Measurements from ENCODE around the gene OR2G3. TPM values are rescaled to one million over a fixed set of nuclear protein-coding genes. Genes with fewer than 3 reads are reported as not detected.

OR2G3 gene
- total RNA-seq: not detected

DNA sequence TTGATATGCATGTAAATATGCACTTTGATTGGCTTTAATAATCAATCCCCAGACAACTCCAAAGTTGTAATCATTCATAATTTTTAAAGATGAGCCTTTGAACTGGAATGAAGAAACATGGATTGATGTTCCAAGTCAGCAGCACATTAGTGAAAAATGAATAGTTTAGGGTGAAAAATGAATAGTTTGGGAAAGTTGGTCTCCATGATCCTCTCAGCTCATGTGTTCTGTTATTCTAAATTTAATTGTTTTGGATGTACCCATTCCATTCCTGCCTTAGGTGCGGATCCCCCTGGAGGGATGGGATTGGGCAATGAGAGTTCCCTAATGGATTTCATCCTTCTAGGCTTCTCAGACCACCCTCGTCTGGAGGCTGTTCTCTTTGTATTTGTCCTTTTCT is at the start of gene OR2G3:
TSS of gene OR2G3 (plus strand) at position 301 of the 400 bp plus-strand sequence. CDS start at position 301, 0 bp downstream.
- intact Hi-C loops (cut with micrococcal nuclease): no loop called here
- Mint-ChIP-seq H3K9me3 (no peaks in the 10 kb centered on the region), H3K4me1 (ENCODE audit: low read depth) (no peaks in the 10 kb centered on the region), H3K27me3 (peaks cover 12% of the 10 kb centered on the region), H3K4me3 (no peak within 1 kb of the TSS), H3K27ac (no peak within 1 kb of the TSS), H3K36me3 (no peaks in the 10 kb centered on the region)
- DNase-seq: no peak
- ChIA-PET CTCF (no interaction called here), POLR2A (no interaction called here)

DNA sequence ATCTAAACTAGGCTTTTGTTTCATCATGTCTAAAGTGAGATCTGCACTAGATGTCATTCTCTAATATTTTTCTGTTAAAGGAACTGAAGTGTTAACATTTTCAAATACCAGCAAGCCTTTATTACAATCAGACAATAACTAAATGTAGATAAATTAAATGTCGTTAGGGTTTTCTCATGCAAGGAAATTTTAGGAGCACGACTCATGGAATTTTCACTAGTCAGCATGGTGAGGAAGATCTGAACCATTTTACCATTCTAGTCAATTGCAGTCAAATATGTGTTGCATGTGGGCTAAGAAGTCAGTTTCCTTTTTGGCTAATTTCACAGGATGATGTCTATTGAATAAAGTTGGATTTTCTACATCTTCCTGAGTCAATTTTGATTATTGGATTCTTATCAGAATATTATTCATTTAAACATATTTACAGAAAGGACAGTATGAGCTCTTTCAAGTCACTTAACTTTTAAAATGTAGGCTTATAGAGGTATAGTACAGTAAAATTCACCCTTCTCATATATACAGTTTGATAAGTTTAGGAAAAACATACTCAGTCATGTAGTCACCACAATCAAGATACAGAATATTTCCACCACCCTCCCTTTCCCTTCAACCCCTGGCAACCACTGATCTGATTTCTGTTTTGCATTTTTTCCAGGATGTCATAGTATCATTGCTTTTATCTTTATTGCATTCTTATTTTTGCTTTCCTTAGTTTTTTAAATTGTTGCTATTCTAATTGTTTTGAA is 47.3 kb upstream of the OR2G3 start:
- H3K9me3 Mint-ChIP-seq: no peaks in the 10 kb centered on the region
- H3K4me3 Mint-ChIP-seq: no peak overlapping the region
- ChIA-PET CTCF (no interaction called here), POLR2A (no interaction called here)
- no peak for DNase-seq
- H3K27ac Mint-ChIP-seq: no peak overlapping the region
- peaks cover 5% of the 10 kb centered on the region for H3K4me1 Mint-ChIP-seq (ENCODE audit: low read depth)
- H3K27me3 Mint-ChIP-seq: peaks cover 1% of the 10 kb centered on the region
- intact Hi-C loops (cut with micrococcal nuclease): no loop called here
- no peaks in the 10 kb centered on the region for H3K36me3 Mint-ChIP-seq

DNA sequence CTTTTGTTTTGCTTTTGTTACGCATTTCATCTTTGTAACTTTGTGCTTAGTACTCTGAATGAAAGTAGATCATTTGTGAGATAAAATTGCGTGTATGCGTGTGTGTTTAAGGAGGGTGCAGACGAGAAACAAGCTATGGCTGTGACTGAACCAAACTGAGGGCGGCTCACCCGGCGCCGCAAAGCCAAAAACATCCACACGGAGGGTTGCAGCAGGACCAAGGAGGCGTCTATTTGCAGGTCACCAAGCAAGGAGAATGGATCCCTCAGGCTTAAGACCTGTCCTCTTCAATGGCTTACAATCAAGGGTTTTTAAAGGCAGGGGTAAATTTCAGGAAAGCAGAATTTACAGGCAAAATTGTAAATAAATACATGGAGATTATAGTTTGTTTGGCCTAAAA is 43.7 kb upstream of the OR2G3 start:
- H3K4me3 Mint-ChIP-seq: no peak overlapping the region
- intact Hi-C loops (cut with micrococcal nuclease): no loop called here

DNA sequence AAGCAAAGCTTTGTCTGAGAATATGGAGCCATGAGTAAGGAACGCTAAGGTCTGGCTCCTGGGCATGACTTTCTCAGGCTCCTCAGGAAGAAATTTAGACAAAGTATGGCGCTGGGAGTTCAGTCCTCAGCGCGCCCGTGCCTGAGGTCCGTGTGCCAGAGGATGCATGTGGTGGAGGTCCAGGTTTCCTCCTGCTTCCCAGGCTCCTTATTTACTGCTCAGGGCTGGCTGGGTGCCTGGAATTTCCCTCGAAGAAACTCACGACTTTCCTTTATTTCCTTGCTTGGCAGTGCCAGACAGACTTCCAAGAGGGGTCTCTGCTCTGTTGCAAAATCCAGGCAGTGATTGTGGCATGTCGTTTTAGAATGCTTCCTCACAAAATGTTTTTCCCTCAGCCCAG is 43.2 kb upstream of the OR2G3 start:
- no peak overlapping the region for H3K4me3 Mint-ChIP-seq
- CTCF ChIA-PET: no interaction called here
- POLR2A ChIA-PET: no interaction called here
- peaks cover 5% of the 10 kb centered on the region for H3K4me1 Mint-ChIP-seq (ENCODE audit: low read depth)
- no peaks in the 10 kb centered on the region for H3K36me3 Mint-ChIP-seq
- no peak for DNase-seq
- intact Hi-C loops (cut with micrococcal nuclease): no loop called here
- H3K9me3 Mint-ChIP-seq: no peaks in the 10 kb centered on the region
- peaks cover 1% of the 10 kb centered on the region for H3K27me3 Mint-ChIP-seq
- no peak overlapping the region for H3K27ac Mint-ChIP-seq

More for the DNA sequence above, 43.7 kb upstream of the OR2G3 start:
- peaks cover 1% of the 10 kb centered on the region for H3K27me3 Mint-ChIP-seq
- no peak overlapping the region for H3K27ac Mint-ChIP-seq
- peaks cover 5% of the 10 kb centered on the region for H3K4me1 Mint-ChIP-seq (ENCODE audit: low read depth)
- POLR2A ChIA-PET: no interaction called here
- no peak for DNase-seq
- no peaks in the 10 kb centered on the region for H3K36me3 Mint-ChIP-seq
- CTCF ChIA-PET: no interaction called here
- H3K9me3 Mint-ChIP-seq: no peaks in the 10 kb centered on the region

DNA sequence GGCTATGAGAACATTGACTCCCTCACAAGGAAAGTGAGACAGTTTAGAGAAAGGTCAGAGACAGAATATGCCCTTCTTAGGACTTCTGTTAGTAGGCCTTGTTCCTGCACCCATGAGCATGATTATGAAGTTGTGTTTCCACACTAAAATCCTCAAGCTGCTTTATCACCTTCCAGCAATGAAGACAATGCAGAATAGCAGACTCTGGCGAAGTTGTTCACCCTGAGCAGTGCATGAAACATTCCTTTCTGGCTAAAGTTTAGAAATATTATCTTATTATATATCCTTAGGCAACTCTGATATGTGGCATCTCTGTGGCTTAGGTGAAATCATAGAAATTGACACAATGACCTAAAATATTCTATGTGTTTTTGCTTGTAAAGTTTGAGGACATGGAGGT is 31.1 kb upstream of the OR2G3 start:
- Mint-ChIP-seq H3K4me1 (ENCODE audit: low read depth) (no peaks in the 10 kb centered on the region), H3K9me3 (peaks cover 10% of the 10 kb centered on the region), H3K4me3 (no peak overlapping the region), H3K36me3 (no peaks in the 10 kb centered on the region), H3K27me3 (peaks cover 6% of the 10 kb centered on the region), H3K27ac (no peak overlapping the region)
- DNase-seq: no peak
- intact Hi-C loops (cut with micrococcal nuclease): no loop called here
- CTCF ChIA-PET: interaction anchor here (1.3 kb wide), 1 partner anchor 43 kb away, joined by 3 read pairs; no protein-coding TSS in a partner anchor
- POLR2A ChIA-PET: no interaction called here

DNA sequence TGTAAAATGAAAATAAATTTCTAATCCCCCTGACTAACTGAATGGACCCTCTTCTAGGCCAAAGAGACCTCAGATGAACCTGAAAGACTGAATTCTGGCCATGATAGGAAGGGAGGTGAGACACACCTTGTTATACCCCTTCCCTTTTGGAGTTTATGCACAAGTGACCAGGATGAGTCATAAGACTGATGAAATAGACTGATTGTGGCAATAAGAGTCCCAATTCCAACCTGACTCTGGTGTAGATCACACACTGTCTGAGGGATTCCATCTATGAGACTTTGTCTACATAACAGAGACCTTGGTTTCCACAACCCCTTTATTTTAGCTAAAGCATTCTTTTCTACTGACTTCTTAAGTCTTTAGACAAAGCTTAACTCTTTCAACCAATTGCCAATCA is 30.7 kb upstream of the OR2G3 start:
- ChIA-PET CTCF (interaction anchor here (1.3 to 1.5 kb wide), 2 partner anchors 43 to 202 kb away, joined by 3 to 5 read pairs; no protein-coding TSS in a partner anchor), POLR2A (no interaction called here)
- Mint-ChIP-seq H3K27me3 (peaks cover 6% of the 10 kb centered on the region), H3K9me3 (peaks cover 10% of the 10 kb centered on the region), H3K4me1 (ENCODE audit: low read depth) (no peaks in the 10 kb centered on the region), H3K36me3 (no peaks in the 10 kb centered on the region), H3K27ac (no peak overlapping the region), H3K4me3 (no peak overlapping the region)
- intact Hi-C loops (cut with micrococcal nuclease): no loop called here
- no peak for DNase-seq

DNA sequence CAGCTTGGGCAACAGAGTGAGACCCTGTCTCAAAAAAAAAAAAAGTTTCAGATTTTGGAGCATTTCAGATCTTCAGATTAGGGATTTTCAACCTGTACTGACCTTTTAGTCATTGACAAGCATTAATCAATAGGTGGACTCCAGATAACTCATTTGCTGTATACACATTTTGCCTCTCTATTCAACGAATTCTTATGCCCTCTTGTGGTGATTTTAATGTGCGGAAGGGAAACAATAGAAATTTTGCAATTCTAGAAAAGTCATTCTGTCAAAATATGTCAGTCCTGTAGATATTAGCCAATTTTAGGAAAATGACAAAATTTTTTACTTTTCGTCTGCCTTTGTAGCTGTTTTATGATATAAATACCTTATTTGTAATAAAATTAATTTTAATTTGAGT is 28.9 kb upstream of the OR2G3 start:
- Mint-ChIP-seq H3K36me3 (no peaks in the 10 kb centered on the region), H3K4me1 (ENCODE audit: low read depth) (no peaks in the 10 kb centered on the region), H3K27ac (no peak overlapping the region), H3K4me3 (no peak overlapping the region), H3K27me3 (peaks cover 7% of the 10 kb centered on the region), H3K9me3 (no peaks in the 10 kb centered on the region)
- intact Hi-C loops (cut with micrococcal nuclease): loop anchor here (1.0 kb wide), 2 partner anchors 186 to 202 kb away; no protein-coding TSS in a partner anchor
- ChIA-PET CTCF (interaction anchor here (0.7 to 1.0 kb wide), 4 partner anchors 29 to 204 kb away, joined by 3 to 8 read pairs (median 3); no protein-coding TSS in a partner anchor), POLR2A (no interaction called here)
- DNase-seq: no peak

DNA sequence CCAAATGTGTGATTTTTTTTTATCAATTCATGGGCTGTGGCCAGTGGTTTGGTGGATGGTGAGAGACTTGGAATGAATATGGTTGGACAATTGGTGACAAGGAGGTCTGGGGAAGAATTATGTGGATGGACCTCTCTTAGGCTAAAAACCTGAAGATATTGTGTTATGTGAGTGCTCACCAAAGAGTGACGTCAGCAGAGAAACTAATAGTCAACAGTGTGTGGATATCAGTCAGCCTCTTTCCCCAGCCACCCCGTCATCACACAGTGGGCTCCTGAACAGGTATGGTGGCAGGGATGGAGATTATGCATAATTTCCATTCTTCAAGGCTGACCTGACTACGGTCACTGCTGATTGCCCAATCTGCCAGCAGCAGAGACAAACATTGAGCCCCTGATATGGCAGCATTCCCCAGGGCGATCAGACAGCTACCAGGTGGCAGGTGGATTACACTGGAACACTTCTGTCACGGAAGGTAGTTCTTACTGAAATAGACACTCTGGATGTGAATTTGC is 26.4 kb upstream of the OR2G3 start:
- Mint-ChIP-seq H3K4me1 (ENCODE audit: low read depth) (no peaks in the 10 kb centered on the region), H3K27ac (no peak overlapping the region), H3K4me3 (no peak overlapping the region), H3K36me3 (no peaks in the 10 kb centered on the region), H3K9me3 (no peaks in the 10 kb centered on the region), H3K27me3 (peaks cover 5% of the 10 kb centered on the region)
- DNase-seq: no peak
- ChIA-PET POLR2A (no interaction called here), CTCF (interaction anchor here (0.6 to 1.0 kb wide), 2 partner anchors 189 to 1085 kb away, joined by 3 read pairs; no protein-coding TSS in a partner anchor)
- intact Hi-C loops (cut with micrococcal nuclease): no loop called here

DNA sequence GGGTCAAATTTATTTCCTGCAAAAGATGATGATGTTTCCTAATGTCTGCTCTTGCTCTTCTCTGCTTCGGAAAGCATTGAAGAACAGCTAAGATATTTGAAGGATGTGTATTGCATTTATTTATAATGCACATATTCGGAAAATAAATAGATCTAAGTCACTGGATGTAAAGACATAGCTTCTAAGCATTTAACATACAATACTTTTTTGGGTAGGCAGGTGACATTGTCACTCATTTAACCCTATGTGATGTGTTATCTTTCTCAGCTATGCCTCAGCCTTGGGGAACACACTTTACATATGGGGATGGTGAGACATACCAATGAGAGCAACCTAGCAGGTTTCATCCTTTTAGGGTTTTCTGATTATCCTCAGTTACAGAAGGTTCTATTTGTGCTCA is 17.3 kb upstream of the OR2G3 start, which contains the start of gene OR2G2:
TSS of gene OR2G2 (plus strand) at position 301 of the 400 bp plus-strand sequence. CDS start at position 301, 0 bp downstream.
- Mint-ChIP-seq H3K27me3 (peaks cover 3% of the 10 kb centered on the region), H3K36me3 (no peaks in the 10 kb centered on the region), H3K4me3 (no peak within 1 kb of the TSS), H3K4me1 (ENCODE audit: low read depth) (peaks cover 2% of the 10 kb centered on the region), H3K9me3 (peaks cover 8% of the 10 kb centered on the region), H3K27ac (no peak within 1 kb of the TSS)
- intact Hi-C loops (cut with micrococcal nuclease): no loop called here
- DNase-seq: no peak
- POLR2A ChIA-PET: no interaction called here
- CTCF ChIA-PET: no interaction called here

DNA sequence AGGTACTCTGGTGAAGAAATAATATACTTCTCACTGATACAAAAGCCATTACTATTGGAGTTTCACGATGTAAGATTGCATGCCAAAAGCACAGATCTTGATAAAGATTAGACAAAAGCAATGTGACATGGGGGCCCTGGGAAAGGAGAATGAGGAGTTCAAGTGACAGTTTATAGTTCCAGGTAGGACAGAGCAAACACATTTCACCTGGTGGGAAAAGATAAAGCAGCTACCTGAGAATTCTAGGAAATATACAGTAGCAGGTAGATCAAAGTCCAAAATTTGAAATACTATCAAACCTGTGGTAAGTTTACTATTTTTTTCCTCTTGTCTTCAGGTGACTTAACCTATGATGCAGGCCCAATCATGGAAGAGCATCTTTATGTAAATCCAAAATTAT is 8.0 kb downstream of the OR2G3 start:
- no peak overlapping the region for H3K4me3 Mint-ChIP-seq

DNA sequence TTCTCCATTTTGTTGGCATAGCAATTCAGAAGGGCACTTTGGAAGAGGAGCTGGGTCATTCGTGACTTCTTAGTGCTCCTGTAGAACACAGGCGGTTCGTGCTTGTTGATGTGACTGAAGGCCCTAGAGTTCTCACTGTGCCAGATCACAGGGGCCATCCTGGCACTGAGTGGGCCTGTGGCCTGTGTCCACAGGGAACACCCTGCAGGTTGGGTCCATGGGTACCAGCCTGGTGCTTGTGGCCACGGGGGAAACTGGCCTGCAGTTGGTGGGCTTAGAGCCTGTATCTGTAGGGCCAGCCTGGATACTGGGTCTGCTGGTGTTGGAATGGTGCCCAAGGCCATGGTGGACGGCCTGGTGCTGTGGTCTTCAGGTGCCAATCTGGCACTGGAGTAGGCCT is 9.2 kb downstream of the OR2G3 start:
- no peaks in the 10 kb centered on the region for H3K4me1 Mint-ChIP-seq (ENCODE audit: low read depth)
- no peak overlapping the region for H3K4me3 Mint-ChIP-seq
- ChIA-PET CTCF (no interaction called here), POLR2A (no interaction called here)
- H3K36me3 Mint-ChIP-seq: no peaks in the 10 kb centered on the region
- no peak for DNase-seq
- H3K27ac Mint-ChIP-seq: no peak overlapping the region
- H3K9me3 Mint-ChIP-seq: no peaks in the 10 kb centered on the region
- intact Hi-C loops (cut with micrococcal nuclease): no loop called here
- peaks cover 1% of the 10 kb centered on the region for H3K27me3 Mint-ChIP-seq

More for the DNA sequence above, 8.0 kb downstream of the OR2G3 start:
- Mint-ChIP-seq H3K27ac (no peak overlapping the region), H3K9me3 (no peaks in the 10 kb centered on the region), H3K36me3 (no peaks in the 10 kb centered on the region), H3K4me1 (ENCODE audit: low read depth) (no peaks in the 10 kb centered on the region), H3K27me3 (peaks cover 4% of the 10 kb centered on the region)
- no peak for DNase-seq
- POLR2A ChIA-PET: no interaction called here
- CTCF ChIA-PET: no interaction called here
- intact Hi-C loops (cut with micrococcal nuclease): no loop called here

DNA sequence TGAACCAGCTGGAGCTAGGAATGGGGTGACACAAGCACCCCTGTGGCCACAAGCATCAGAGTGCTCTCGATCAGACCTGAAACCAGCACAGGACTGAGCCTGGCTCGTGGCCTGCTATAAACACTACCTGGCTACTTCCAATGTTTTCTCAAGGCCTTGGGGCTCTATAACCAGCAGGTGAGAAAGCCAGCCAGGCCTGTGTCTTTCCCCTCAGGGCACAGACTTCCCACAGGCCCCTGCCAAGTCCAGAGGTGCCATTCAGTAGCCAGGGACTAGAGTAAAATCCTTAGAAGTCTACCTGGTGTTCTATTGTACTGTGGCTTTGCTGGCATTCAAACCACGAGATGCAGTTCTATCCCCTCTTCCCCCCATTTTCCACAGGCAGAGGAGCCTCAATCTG is 22.6 kb downstream of the OR2G3 start:
- CTCF ChIA-PET: no interaction called here
- Mint-ChIP-seq H3K36me3 (no peaks in the 10 kb centered on the region), H3K9me3 (peaks cover 9% of the 10 kb centered on the region), H3K4me1 (ENCODE audit: low read depth) (no peaks in the 10 kb centered on the region), H3K4me3 (no peak overlapping the region), H3K27me3 (peaks cover 7% of the 10 kb centered on the region), H3K27ac (no peak overlapping the region)
- POLR2A ChIA-PET: no interaction called here
- intact Hi-C loops (cut with micrococcal nuclease): no loop called here
- no peak for DNase-seq

DNA sequence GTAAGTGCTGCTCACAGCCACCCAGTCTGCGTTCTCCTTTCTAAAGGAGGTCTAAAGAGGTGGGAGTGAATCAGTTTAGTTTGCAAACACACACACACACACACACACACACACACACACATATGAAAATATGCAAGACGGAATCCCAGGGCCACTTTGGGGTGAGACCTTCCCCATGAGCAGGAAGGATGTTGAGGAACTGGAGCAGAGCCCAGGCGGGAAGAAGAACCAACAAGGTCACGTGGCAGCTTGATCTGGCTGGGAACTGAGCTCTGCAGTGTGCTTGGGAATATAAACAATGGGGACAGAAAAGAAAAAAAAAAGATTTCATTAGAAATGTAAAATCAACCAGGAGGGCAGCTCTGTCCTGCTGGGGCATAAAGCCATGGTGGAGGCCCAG is 32.6 kb downstream of the OR2G3 start:
- Mint-ChIP-seq H3K4me1 (ENCODE audit: low read depth) (no peaks in the 10 kb centered on the region), H3K27ac (no peak overlapping the region), H3K36me3 (no peaks in the 10 kb centered on the region), H3K9me3 (peaks cover 2% of the 10 kb centered on the region), H3K27me3 (peaks cover 35% of the 10 kb centered on the region), H3K4me3 (no peak overlapping the region)
- ChIA-PET CTCF (no interaction called here), POLR2A (no interaction called here)
- intact Hi-C loops (cut with micrococcal nuclease): no loop called here
- no peak for DNase-seq
